Lung (tissue), 12 donors: ENCODE measurements around the gene SAMD5. TPM values are rescaled to one million over a fixed set of nuclear protein-coding genes. Genes with fewer than 3 reads are reported as not detected.

Experiments
- ATAC-seq: fragments of 200-7000 bp; cut with Tn5 transposase; one replicate; pipeline ENCODE4 v1.9.1; 2020; ENCODE audit warnings: moderate number of reproducible peaks; ENCODE audit not compliant: insufficient read depth, low FRiP score
- DNase-seq, 3 donors: peaks; one replicate each; pipeline ENCODE4 v3.0.0-alpha.2; 2013 to 2017
- H3K27ac ChIP-seq, 2 donors: one replicate each; pipeline ENCODE4 v1.5.1; 2013; ENCODE audit warnings: mild to moderate bottlenecking in 2 of 2, moderate library complexity in 2 of 2, control low read depth in 1 of 2, inconsistent platforms in 1 of 2, low read depth in 1 of 2, low read length in 1 of 2
- H3K27me3 ChIP-seq, 3 donors: one replicate each; pipeline ENCODE4 v1.5.1; 2013; ENCODE audit warnings: low read length in 2 of 3; ENCODE audit not compliant: control insufficient read depth in 3 of 3, insufficient read depth in 3 of 3
- H3K36me3 ChIP-seq, 4 donors: one replicate each; pipeline ENCODE4 v1.5.1; 2013; ENCODE audit warnings: low read length in 4 of 4, mild to moderate bottlenecking in 1 of 4, moderate library complexity in 1 of 4; ENCODE audit not compliant: control insufficient read depth in 4 of 4, insufficient read depth in 4 of 4
- H3K4me1 ChIP-seq, 5 donors: one replicate each; pipeline ENCODE4 v1.5.1; 2013; ENCODE audit warnings: low read length in 5 of 5, mild to moderate bottlenecking in 2 of 5, moderate library complexity in 1 of 5; ENCODE audit not compliant: control insufficient read depth in 5 of 5, insufficient read depth in 5 of 5
- H3K4me3 ChIP-seq: one replicate; pipeline ENCODE4 v1.5.1; 2013; ENCODE audit warnings: mild to moderate bottlenecking, control low read depth, moderate library complexity
- H3K9ac ChIP-seq, 2 donors: one replicate each; pipeline ENCODE4 v1.5.1; 2013; ENCODE audit warnings: low read length in 2 of 2, control low read depth in 1 of 2; ENCODE audit not compliant: insufficient read depth in 1 of 2
- H3K9me3 ChIP-seq, 4 donors: one replicate each; pipeline ENCODE4 v1.5.1; 2013; ENCODE audit warnings: low read length in 3 of 4, mild to moderate bottlenecking in 1 of 4, moderate library complexity in 1 of 4; ENCODE audit not compliant: control insufficient read depth in 4 of 4, insufficient read depth in 3 of 4
- CTCF ChIP-seq: IDR thresholded peaks from 2 replicates; pipeline ENCODE4 v1.5.1; 2012; ENCODE audit warnings: mild to moderate bottlenecking; ENCODE audit errors: control extremely low read depth, extremely low read depth
- WGBS, 2 donors: extraction: QIAGEN DNeasy Blood & Tissue Kit; methylation state at CpG; one replicate each; pipeline ENCODE4 v1.1.7; 2013; 5-methylcytosine and 5-hydroxymethylcytosine counted together
- polyA plus RNA-seq, 2 donors: library from polyadenylated mRNA; stranded (reverse); fragments of 200-250 nt; gene quantifications; one replicate each; pipeline ENCODE4 v1.2.1, GENCODE V29; 2013
- total RNA-seq, 2 donors: library from RNA; depleted of rRNA in 1 of 2; stranded (reverse); fragments of >200 nt in 1 of 2; gene quantifications; one replicate each; pipeline ENCODE4 v1.2.1, GENCODE V29; 2014 to 2021
- donor health status: control.
- donor health status: control.
- donor health status: Bipolar disorder and iron deficiency.
- donor health status: healthy.
- donor health status: DM: yes; HTN: yes; CAD: no.

The SAMD5 gene
- total and polyA plus RNA-seq, 4 donors: 2.0 to 35.5 (median 6.0) TPM

GRCh38 chr6:147544420-147544819 lies 35.9 kb downstream of the SAMD5 start:
- H3K4me1 ChIP-seq: peaks cover 0 to 6% (median 0%) of the 10 kb centered on the region in 5 donors
- H3K4me3 ChIP-seq: no peak overlapping the region
- H3K9me3 ChIP-seq: peaks cover 0 to 9% (median 4%) of the 10 kb centered on the region in 4 donors
- ATAC-seq (no peak), DNase-seq (no peak)
- peaks cover 0 to 16% (median 4%) of the 10 kb centered on the region in 4 donors for H3K36me3 ChIP-seq
- no peak for TF ChIP-seq CTCF
- H3K9ac ChIP-seq: no peak overlapping the region
- 91 to 93% methylated on average over 2 of the region's 2 CpGs for WGBS, 2 donors
- no peaks in the 10 kb centered on the region for H3K27me3 ChIP-seq
- no peak overlapping the region for H3K27ac ChIP-seq

- no peak for DNase-seq
- ATAC-seq: no peak
- no peak for TF ChIP-seq CTCF
- Histone ChIP-seq H3K27me3 (no peaks in the 10 kb centered on the region), H3K9me3 (peaks cover 0 to 8% (median 2%) of the 10 kb centered on the region in 4 donors), H3K4me3 (no peak overlapping the region), H3K4me1 (peaks cover 0 to 6% (median 0%) of the 10 kb centered on the region in 5 donors), H3K36me3 (peaks cover 0 to 13% (median 4%) of the 10 kb centered on the region in 4 donors), H3K9ac (no peak overlapping the region), H3K27ac (no peak overlapping the region)
- 79 to 88% methylated on average over 6 of the region's 6 CpGs for WGBS, 2 donors
These were observed 38.2 kb downstream of the SAMD5 start for GRCh38 chr6:147546501-147547368.

DNA sequence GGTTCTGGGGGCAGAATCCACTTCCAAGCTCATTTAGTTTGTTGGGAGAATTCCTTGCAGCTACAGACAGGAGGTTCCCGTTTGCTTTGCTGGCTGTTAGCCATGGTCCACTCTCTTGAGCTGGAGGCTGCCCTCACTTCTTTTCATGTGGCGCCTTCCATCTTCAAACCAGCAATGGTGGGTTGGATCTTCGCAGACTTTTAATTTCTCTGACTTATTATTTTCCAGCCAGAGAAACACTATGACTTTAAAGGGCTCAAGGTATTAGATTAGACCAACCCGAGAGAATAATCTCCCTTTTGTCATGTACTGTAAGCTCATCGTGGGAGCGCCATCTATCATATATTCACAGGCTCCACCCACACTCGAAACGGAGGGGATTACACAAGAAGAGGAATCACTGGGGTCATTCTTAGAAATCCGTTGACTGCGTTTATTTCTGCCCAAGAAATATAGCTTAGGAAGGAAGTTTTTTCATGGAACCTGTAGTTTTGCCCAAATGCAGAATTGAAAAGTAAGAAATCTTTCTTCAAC lies 38.9 kb downstream of the SAMD5 start:
- 67 to 82% methylated on average over 10 of the region's 10 CpGs for WGBS, 2 donors
- no peaks in the 10 kb centered on the region for H3K27me3 ChIP-seq
- H3K27ac ChIP-seq: no peak overlapping the region
- peak in 2 of 3 donors; percentile 33 to 51 for DNase-seq
- ATAC-seq: no peak
- peaks cover 0 to 6% (median 0%) of the 10 kb centered on the region in 5 donors for H3K4me1 ChIP-seq
- H3K4me3 ChIP-seq: no peak overlapping the region
- no peak for TF ChIP-seq CTCF
- no peak overlapping the region for H3K9ac ChIP-seq
- H3K36me3 ChIP-seq: peaks cover 0 to 7% (median 3%) of the 10 kb centered on the region in 4 donors
- peaks cover 0 to 2% (median 0%) of the 10 kb centered on the region in 4 donors for H3K9me3 ChIP-seq
